MCF 10A (cell line): ENCODE results near the gene PLXNB3. TPM values are rescaled to one million over a fixed set of nuclear protein-coding genes. Genes with fewer than 3 reads are reported as not detected.

Experiments
- BruUV-seq: library from RNA; stranded (reverse); fragments of 400-500 nt; replicated peaks from 2 replicates; lab custom pipeline; 2021; lab: Mats Ljungman, UMichigan
- CTCF ChIA-PET: fragments of 300-600 bp; sonication (Branson Sonifier 250); formaldehyde crosslinking; extraction: SDS; loops from one replicate; lab custom pipeline; 2021; ENCODE audit warnings: antibody characterized with exemption, inconsistent platforms; lab: Yijun Ruan, JAX
- POLR2A ChIA-PET: fragments of 300-600, 350-650 bp; sonication (Branson Sonifier 250); formaldehyde crosslinking; extraction: SDS; loops from one replicate; lab custom pipeline; 2020; ENCODE audit warnings: antibody characterized with exemption, inconsistent platforms; lab: Yijun Ruan, JAX
- DNase-seq: peaks from one replicate; pipeline ENCODE4 v3.0.0-alpha.2; 2018; ENCODE audit not compliant: unreplicated experiment
- H3K27ac Mint-ChIP-seq: one replicate; pipeline ENCODE4 v1.8.0; 2022; ENCODE audit warnings: mild to moderate bottlenecking, low read depth, mixed read lengths; ENCODE audit not compliant: unreplicated experiment
- H3K27me3 Mint-ChIP-seq: one replicate; pipeline ENCODE4 v1.8.0; 2022; ENCODE audit warnings: mixed read lengths; ENCODE audit not compliant: insufficient read depth, unreplicated experiment
- H3K36me3 Mint-ChIP-seq: one replicate; pipeline ENCODE4 v1.8.0; 2022; ENCODE audit warnings: mild to moderate bottlenecking, moderate library complexity, mixed read lengths; ENCODE audit not compliant: insufficient read depth, unreplicated experiment
- H3K4me1 Mint-ChIP-seq: one replicate; pipeline ENCODE4 v1.8.0; 2022; ENCODE audit warnings: mixed read lengths; ENCODE audit not compliant: insufficient read depth, unreplicated experiment
- H3K4me3 Mint-ChIP-seq: one replicate; pipeline ENCODE4 v1.8.0; 2022; ENCODE audit warnings: mild to moderate bottlenecking, moderate library complexity, mixed read lengths; ENCODE audit not compliant: unreplicated experiment
- H3K9me3 Mint-ChIP-seq: one replicate; pipeline ENCODE4 v1.8.0; 2022; ENCODE audit warnings: mixed read lengths; ENCODE audit not compliant: unreplicated experiment
- CTCF ChIP-seq: fragments of 200-600 bp; IDR thresholded peaks from one replicate; pipeline ENCODE4 v1.8.0; 2022; ENCODE audit warnings: antibody characterized with exemption, mild to moderate bottlenecking; ENCODE audit not compliant: unreplicated experiment
- intact Hi-C: fragments of 100-400 bp; cut with micrococcal nuclease; formaldehyde crosslinking; loops from 2 replicates; pipeline ENCODE4 v1.14.1; 2022
- total RNA-seq: library from RNA; stranded (reverse); gene quantifications from 2 replicates; pipeline ENCODE4 v1.2.3, GENCODE V29; 2022

Gene PLXNB3
- total RNA-seq, 1 experiment from 2014 or later: 7.2 TPM

DNA sequence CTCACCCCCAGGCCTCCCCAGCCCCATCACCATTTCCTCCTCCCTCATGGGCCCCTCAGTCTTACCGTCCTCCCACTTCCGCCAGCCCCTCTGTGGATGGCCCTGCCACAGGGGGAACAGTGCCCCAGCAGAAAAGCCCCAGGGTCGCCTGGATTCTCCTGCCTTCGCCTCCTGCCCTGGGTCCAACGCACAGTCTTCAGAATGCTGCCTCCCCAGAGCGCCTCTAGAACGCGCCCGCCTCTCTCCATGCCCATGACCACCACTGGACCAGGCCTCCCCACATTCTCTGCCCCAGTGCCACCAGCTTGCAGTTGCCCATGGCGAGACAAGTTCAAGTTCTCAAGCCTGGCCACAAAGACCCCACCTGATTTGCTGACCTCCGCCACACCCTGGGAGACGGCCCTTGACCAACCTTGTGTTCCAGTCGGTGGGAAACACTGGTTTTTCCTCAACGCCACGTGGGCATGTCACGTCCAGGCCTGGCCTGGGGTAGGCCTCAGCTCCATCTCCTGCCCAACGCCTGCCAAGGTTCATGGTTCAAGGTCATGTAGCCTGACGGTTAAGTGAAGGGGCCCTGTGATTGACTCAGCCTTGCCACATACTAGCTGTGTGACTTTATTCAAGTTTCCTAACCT, 634 bp upstream of the PLXNB3 start:
- Mint-ChIP-seq H3K36me3 (no peaks in the 10 kb centered on the region), H3K9me3 (no peaks in the 10 kb centered on the region), H3K27me3 (no peaks in the 10 kb centered on the region), H3K4me1 (peaks cover 6% of the 10 kb centered on the region), H3K4me3 (peak overlapping the region; percentile 81), H3K27ac (no peak overlapping the region)
- DNase-seq: no peak
- intact Hi-C loops: loop anchor here (5.0 kb wide), 1 partner anchor 769 kb away; no protein-coding TSS in a partner anchor
- no peak for TF ChIP-seq CTCF
- CTCF ChIA-PET: interaction anchor here (0.6 to 6.6 kb wide), 18 partner anchors 8 to 858 kb away, joined by 3 to 51 read pairs (median 4); partner anchors contain the start of gene ATP2B3
- POLR2A ChIA-PET: interaction anchor here (0.6 to 1.5 kb wide), 4 partner anchors 55 to 410 kb away, joined by 3 to 8 read pairs (median 4); no protein-coding TSS in a partner anchor
- no TSS peak for BruUV-seq

GRCh38 chrX:153764786-153765137, 713 bp downstream of the PLXNB3 start:
- no peaks in the 10 kb centered on the region for H3K27me3 Mint-ChIP-seq
- no peak for DNase-seq
- no TSS peak for BruUV-seq
- no peak for TF ChIP-seq CTCF
- POLR2A ChIA-PET: interaction anchor here (1.2 kb wide), 1 partner anchor 182 kb away, joined by 3 read pairs; no protein-coding TSS in a partner anchor
- H3K9me3 Mint-ChIP-seq: no peaks in the 10 kb centered on the region
- H3K36me3 Mint-ChIP-seq: no peaks in the 10 kb centered on the region
- peak overlapping the region; percentile 81 for H3K4me3 Mint-ChIP-seq
- intact Hi-C loops: loop anchor here (1.0 to 5.0 kb wide), 3 partner anchors 182 to 768 kb away; no protein-coding TSS in a partner anchor
- H3K4me1 Mint-ChIP-seq: peaks cover 6% of the 10 kb centered on the region
- H3K27ac Mint-ChIP-seq: no peak overlapping the region
- CTCF ChIA-PET: interaction anchor here (0.6 to 6.6 kb wide), 6 partner anchors 11 to 207 kb away, joined by 3 to 51 read pairs (median 4); partner anchors contain the start of gene HCFC1

DNA sequence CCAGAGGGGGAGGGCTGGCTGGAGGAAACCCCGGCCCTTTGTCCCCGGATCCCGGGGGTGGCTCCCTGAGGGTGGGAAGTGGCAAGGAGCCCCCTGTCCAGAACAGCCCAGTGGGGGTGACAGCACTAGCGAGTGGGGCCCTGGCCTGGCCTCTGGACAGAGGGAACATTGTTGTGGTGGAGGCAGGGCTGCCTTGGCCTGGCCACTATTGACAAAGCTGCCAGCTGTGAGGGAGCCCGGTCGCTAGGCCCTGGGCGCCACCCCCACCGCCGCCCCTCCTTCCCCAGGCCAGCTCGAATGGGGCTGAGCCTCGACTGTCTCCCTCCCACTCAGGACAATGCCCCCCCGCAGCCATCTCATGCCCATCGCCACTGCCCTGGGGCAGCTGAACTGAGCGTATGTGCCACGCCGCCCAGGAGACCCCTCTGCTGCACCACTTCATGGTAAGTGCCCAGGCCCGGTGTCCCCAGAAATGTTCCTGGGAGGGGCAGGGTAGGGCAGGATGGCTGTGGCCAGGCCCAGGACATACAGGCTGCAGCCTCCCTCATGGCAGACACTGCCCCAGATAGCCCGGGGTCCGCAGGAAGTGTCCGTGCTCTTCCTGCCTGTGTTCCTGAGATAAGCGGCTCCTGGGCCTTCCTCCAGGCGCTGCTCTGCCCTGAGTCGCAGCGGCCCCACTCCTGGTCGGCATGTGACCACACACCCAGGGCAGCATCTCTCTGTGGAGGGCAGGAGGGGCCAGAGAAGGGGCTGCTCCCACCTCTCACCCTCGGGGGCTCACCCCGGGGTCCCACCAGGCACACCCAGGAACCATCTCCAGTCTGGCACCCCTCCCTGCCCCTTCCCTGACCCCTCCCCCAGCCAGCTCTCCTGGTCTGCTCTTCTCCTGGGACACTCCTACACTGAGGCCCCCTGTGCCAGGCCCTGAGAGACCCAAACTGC, 1.4 kb downstream of the PLXNB3 start:
- no peaks in the 10 kb centered on the region for H3K36me3 Mint-ChIP-seq
- H3K4me3 Mint-ChIP-seq: peak overlapping the region; percentile 53
- intact Hi-C loops: loop anchor here (2.0 kb wide), 1 partner anchor 181 kb away; no protein-coding TSS in a partner anchor
- no peak for TF ChIP-seq CTCF
- no TSS peak for BruUV-seq
- CTCF ChIA-PET: interaction anchor here (0.6 to 6.6 kb wide), 7 partner anchors 12 to 260 kb away, joined by 3 to 51 read pairs (median 4); no protein-coding TSS in a partner anchor
- peak overlapping the region; percentile 49 for H3K27ac Mint-ChIP-seq
- no peaks in the 10 kb centered on the region for H3K27me3 Mint-ChIP-seq
- no peak for DNase-seq
- POLR2A ChIA-PET: interaction anchor here (1.2 kb wide), 2 partner anchors 38 to 181 kb away, joined by 3 to 7 read pairs; no protein-coding TSS in a partner anchor
- H3K9me3 Mint-ChIP-seq: no peaks in the 10 kb centered on the region
- peaks cover 6% of the 10 kb centered on the region for H3K4me1 Mint-ChIP-seq
